HG02588 (cell line): ENCODE measurements around the gene PTPN18.
"Not testable (repeated sequence)": the region's sequence is repeated elsewhere in the genome, so short reads cannot be mapped to it uniquely, and the experiment has no call there.

ENCODE experiments used
- ATAC-seq: cut with Tn5 transposase; IDR thresholded peaks from one replicate; pipeline ENCODE4 v1.9.1; 2021; ENCODE audit warnings: mild to moderate bottlenecking, moderate library complexity; ENCODE audit not compliant: unreplicated experiment

The PTPN18 gene

DNA sequence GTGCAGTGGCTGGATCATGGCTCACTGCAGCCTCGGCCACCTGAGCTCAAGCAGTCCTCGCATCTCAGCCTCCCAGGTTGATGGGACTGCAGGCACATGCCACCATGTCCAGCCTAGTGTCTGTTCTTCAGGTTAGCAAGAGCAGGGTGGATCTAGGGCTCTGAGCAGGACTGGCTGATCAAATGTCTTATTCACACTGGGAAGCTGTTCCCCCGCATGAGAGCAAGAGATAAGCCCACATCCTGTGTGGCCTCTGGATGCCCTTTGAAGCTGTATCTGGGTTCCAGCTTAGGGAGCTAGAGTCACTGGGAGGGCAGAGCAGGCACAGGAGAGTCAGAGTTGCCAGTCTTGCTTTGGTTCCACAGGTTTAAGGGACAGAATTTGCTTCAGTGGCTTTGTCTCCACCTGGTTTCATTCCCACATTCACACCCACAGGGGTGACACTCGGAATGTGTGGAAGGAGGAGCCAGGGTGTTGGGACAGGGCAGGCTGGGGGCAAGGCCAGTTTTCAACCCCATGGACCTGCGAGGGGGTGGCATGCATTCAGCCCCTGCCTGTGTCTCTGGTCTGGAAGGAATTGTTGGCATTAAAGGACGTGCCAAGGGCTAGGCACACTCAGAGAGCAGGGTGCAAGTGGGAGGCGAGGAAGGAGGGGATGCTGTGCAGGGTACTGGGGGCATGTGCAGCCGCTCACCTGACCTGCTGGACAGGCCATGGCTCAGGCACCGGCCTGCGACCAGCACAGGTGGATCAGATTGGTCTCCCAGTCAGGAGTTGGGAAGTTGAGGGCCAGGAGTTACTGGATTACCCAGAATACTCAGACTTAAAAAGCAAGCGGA lies 24.5 kb downstream of the PTPN18 start:
- no peak for ATAC-seq

DNA sequence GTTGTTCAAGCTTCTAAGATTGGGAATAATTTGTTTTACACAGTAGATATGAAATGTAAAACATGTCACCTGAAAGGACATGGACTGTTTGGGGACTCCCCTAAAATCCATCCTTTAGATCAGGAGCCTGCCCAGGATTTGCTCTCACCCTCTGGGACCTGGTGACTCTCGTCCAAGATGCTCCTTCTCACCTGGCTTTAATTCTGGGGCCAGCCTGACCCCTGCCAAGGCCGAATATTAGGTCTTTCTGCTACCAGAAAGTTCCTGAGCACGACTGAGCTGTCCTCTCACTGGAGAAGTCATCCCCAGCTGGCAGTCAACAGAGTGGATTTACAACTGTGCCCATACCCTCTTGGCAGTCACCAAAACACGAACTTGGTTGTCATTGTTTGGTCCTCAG lies 25.3 kb downstream of the PTPN18 start:
- no peak for ATAC-seq

DNA sequence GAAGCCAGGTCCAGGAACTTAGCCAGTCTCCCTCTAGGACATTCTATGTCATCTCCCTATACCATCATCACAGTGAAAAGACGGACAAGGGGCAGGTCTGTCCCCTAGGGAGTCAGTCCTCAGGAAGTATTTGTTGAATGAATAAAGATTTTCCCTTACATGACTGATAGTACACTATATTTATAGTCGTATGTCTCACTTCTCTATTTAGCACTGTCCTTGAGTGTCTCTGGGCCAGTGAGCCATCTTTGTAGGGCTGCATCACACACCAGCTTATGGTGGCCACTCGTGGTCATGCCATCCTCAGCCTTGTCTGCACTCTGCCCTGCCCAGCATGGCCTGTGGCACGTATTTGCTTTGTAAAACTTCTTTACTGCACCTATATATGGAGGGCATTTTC lies 25.8 kb downstream of the PTPN18 start:
- ATAC-seq = no peak

DNA sequence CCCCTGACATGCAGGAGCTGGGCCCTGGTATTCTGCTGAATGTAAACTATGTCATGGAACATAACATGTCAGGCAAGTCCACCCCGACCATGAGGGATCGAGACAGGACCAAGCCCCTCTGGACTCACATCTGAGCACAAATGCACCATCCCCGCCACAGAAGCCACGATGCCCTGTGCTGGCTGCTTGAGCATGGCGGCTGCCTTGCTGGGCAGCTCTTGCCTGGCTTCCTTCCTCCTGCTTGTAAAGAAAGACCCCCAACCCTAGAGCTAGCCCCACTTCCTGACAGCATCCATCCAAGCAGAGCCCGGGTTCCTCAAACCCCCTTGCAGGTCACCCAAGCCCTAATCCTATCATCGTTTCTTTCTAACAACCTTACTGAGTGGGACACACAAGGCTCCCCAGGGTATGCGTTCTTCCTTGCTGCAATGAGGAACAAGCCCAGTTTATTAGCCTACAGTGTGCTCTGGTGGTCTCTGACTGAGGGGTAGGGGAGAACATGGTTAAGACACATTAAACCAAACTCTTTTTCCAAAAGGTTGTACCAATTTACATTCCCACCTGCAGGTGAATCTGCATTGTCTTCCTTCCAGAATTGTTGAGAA lies 26.6 kb downstream of the PTPN18 start:
- ATAC-seq = no peak

DNA sequence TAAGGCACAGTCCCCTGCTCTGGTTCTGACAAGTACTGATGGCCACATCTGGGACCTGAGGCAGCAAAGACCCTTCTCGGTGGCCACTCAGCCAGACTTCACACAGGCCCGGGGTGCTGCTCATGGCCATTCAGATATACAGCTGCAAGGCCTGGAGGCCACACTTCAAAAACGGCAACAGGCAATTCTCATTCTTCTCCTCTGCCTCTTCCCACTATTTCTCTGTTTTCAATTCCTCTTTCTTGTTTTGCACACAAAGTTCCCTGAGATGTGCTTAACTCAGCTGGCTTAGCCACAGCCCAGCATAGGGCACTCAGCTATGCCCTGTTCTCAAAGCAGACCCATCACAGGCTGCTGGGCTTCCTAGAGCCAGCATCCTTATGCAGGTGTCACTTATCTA lies 29.9 kb downstream of the PTPN18 start:
- peak; percentile 58 for ATAC-seq

DNA sequence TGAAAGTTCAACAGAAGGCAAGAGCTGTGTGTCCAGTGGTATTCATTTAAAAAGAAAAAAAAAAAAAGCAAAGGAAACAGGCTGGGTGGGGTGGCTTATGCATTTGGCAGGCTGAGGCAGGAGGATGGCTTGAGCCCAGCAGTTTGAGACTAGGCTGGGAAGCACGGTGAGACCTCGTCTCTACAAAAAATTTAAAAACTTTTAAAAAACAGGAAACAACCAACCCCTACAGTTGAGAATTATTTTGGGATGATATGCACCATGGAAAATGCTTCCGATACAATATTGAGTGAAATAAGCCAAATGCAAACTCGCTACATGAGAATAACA lies 31.2 kb downstream of the PTPN18 start:
- ATAC-seq = no peak

DNA sequence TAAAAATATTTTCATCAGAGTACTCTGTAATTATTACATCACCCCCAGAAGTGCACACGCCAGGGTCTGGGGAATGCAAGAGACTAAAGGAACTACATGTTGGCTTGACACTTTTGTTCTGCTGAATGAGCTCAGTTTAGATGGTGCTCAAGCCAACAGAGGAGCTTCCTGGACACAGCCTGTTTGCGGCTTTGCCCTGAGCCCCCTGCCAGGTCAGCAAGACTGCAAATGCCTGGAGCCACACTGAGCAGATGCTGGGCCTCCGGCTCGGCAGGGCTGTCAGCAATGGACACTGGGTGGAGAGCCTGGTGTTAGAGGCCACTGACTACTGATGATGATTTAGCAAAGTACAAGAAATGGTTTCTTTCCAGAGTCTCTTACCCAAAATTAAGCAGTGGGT lies 31.9 kb downstream of the PTPN18 start:
- ATAC-seq = no peak

DNA sequence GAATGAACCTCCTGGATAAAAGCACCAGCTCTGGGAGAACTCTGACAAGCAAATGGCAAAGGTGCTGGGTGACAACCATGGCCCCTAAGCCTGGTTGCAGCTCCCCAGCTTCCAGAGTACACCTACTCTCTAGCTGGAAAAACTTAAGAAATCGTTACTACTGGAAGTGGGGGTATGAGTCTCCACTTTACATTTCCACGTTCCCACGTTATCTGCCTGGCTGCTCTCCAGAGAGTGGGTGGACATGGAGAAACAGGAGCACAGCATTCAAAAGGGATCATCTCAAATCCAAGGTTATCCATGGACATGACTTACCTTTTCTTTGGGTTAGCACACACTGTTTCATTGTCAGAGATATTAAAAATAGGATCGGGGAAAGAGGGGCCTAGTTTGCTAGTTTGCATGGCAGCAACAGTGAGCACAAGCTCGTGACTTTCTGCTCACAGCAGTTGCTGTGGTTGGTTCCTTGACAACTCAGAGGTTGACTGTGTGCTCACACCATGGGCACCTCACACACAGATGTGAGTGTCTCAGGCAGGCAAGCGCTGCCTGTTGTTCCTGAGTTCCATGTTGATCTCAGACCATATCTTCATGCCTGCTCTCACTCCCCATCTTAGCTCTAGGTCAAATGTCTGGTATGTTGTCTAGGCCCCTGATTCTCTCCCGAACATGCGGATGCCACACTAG lies 32.5 kb downstream of the PTPN18 start:
- no peak for ATAC-seq

DNA sequence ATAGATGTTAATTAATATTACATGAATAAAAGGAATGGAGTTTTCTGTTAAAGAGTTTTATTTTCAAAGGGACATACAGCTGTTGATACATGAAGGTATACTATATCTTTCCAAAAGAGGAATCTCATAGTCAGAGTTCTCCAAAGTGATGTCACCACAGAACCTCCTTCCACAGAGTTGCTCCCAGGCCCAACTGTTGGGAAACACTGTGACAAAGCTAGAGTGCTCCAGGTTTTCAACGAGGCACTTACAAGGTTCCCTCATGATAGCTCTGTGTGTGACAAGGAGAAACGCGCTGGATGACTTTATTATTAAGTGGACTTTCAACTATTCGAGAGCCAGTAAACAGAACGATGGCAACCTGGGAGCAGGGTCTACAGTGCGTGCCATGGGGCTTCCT lies 33.5 kb downstream of the PTPN18 start:
- ATAC-seq = no peak

DNA sequence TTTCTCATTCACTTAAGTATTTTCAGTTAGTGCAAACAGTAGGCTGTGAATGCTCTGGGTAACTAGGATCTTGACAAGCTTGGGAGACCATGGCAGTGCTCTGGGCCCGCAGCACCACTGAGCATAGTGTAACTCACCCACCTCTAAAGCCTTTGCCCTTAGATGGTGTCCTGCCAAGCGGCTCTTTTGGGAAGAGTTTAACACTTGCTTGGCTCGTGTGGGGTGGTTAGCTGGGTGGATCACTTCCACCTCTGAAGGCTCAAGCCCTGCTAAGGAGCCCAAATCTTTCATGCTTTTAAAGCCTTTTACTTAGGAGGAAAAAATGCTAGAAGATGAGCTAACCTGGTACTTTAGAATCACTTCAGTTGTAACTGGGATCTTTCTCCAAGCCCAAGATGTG lies 33.9 kb downstream of the PTPN18 start:
- ATAC-seq = no peak

DNA sequence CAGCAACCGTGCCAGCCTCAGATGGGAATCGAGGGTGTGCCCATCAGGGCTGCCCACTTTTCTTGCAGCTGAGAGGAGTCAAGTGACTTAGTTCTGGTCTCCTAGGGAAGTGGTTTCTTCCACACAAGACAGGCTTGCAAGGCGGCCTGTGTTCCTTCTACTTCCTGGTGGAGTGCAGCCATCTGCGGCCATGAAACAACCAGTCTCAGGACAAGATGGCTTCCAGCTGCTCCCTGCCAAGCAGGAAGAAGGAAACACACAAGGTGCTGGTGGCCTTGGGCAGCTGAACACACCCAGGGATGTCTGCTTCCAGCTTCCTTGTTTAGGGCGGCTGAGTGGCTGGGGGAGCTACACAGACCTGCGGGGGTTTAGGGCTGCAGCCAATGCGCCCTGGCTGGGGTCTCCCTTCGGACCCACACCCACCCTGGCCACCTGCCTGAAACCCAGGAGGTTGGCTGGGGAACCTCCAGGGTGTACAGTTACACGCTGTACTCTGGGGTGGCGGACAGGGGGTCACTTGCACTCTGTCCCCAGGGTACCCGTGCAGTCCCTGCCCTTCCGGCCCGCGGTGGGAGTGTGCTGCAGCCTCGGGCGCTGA lies 34.7 kb downstream of the PTPN18 start:
- peak; percentile 16 for ATAC-seq

DNA sequence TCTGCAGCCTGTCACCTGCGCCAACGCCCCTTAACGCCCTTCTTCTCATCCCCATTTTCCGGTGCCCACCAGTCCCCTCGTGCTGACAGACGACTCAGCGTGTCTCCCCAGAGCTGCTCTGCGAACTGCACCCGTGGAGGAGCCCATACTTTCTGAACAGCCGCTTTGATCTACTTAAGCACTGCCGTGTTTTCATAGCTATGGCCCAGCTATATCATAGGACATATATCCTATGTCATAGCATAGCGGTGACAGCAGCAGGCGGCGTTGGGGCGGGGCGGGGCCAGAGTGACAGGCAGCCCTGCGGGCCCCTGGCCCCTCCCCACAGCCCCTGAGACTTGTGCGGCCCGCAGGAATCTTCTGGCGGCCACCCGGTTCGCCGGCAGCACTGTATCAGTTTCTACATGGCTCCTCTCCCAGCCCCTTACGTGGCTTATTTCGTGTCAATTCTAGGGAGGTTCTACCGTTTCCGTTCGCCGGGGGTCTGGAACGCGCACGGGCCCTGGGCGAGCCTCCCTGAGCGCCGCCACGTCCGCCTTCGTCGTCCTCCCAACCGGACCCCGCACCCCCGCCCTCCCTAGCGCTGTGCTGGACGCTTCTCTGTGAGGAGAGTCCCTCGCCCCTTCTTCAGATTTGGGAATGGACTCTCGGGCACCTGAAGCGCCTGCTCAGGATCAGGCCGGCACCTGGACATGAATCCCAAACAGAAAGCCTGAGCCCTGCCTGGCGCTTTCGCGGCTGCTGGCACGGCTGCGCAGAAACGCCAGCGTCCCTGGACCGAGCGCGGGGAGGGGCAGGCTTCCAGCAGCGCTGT lies 35.4 kb downstream of the PTPN18 start:
- peak; percentile 94 for ATAC-seq

DNA sequence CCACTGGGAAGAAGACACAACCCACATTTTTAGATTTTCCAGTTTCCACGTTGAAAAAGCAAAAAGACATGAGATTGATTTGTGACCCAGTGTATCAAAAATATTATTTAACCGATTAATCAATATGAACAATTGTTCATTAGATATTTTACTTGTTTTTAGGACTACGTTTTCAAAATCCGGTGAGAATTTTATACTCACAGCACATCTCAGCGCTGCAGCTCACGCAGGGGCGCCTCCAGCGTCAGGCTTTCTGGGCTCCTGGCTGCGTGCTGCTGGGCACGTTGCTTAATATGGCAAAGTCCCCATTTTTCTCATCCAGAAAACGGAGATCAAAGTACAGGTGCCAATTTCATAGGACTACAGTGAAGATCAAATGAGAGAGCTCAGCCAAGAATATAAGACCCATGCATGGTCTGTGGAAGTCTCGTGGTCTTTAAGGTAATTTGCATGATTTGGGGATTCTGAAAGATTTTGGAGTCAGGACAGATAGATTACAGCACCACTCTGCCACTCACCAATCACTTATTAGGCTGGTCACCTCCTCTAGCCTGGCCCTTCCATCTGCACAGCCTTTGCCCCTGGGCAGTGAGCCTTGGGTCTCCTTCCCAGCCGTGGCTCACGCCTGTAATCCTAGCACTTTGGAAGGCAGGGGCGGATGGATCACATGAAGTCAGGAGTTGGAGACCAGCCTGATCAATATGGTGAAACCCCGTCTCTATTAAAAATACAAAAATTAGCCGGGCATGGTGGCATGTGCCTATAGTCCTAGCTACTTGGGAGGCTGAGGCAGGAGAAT lies 36.2 kb downstream of the PTPN18 start:
- ATAC-seq = no peak

DNA sequence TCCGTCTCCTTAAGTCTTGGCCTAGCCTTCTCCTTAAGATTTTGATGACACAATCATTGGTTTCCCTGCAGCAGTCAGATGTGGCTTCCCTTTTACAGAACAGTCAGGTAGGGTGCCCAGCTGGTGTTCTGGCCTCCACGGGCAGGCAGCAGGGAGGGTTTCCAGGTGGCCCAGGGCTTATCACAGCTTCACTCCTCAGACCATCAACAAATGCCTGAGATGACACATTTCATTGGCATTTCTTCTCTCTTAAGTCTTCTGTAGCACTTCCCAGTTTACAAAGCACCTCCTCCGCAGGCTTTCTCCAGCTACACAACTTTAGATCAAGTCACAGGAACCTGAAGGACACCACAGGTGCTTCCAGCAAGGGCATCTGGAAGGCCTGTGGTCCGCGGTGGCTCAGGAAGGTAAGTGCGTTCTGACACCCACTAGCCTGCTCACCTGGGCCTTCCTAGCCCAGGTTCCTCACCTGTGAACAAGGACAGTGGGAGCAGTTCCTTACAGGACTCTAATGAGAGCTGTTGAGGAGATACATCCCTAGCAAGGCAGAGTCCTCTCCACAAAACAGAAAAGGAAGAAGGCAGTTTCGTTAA lies 37.6 kb downstream of the PTPN18 start:
- ATAC-seq = no peak

DNA sequence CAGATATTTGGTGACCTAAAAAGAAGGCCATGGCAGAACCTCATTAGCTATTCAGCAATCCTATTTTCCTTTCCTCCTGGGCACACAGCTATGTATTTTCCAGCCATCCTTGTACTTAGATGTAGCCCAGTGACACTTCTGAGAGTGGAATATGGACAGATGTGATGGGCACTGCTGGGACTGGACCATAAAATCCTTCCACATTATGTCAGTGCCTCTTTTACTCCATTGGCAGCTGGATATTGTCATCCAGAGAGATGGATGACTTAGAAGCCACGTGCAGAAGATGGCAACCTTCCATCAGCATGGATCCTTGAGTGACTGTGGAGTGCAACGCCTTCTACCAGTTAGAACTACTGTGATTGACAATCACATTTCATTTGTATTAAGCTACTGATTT lies 50.4 kb downstream of the PTPN18 start:
- ATAC-seq = not testable (repeated sequence)

DNA sequence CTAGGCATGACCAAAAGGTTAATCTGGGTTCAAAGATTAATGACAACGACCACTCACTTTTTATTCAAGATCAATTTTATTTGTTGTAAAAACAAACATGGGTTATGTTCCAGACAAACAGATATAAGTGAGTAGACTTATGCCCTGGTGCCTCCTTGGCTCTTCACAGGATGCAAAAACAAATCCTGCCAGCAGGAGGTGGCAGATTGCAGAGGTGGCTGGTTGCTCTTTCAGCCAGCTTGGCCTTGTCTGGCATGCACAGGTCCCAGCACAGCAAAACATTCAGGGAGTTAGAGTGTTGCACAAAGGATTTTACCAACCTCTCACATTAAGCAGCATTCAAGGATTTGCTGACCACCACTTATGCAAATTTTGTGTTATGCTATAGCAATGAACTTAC lies 60.8 kb downstream of the PTPN18 start:
- not testable (repeated sequence) for ATAC-seq

DNA sequence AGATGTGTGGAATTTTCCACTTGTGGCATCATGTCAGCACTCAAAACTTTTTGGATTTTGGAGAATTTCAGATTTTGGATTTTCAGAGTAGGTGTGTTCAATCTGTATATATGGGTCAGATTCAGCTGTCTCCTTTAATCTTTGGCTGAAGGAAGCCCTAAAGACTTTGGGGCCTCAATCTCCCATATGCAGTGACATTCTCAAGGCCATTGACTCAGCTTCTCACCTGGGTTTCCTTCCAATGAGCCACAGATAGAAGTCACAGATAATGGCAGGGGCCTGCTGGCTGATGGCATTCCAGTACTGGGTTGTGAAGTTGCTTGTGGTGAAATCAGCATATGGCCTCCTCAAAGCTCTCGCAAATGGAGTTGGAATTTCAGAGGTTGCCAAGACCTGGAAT lies 63.0 kb downstream of the PTPN18 start:
- ATAC-seq = not testable (repeated sequence)
